GM12878 (cell line): ENCODE measurements around the gene POU2F3. TPM values are rescaled to one million over a fixed set of nuclear protein-coding genes. Genes with fewer than 3 reads are reported as not detected.

Experiments
- ATAC-seq: fragments of 200-7000 bp; cut with Tn5 transposase; 3 replicates; pipeline ENCODE4 v1.9.1; 2020; ENCODE audit warnings: mild to moderate bottlenecking, moderate library complexity
- BruUV-seq: library from RNA; stranded (reverse); fragments of 400-500 nt; replicated peaks from 2 replicates; lab custom pipeline; 2021; lab: Mats Ljungman, UMichigan
- CTCF ChIA-PET: fragments of 300-600 bp; sonication (Branson Sonifier 250); formaldehyde crosslinking; extraction: SDS; loops from one replicate; lab custom pipeline; 2021; ENCODE audit warnings: inconsistent platforms; lab: Yijun Ruan, JAX
- POLR2A ChIA-PET: fragments of 350-600 bp; formaldehyde crosslinking; extraction: SDS; loops from one replicate; lab custom pipeline; 2021; ENCODE audit warnings: inconsistent platforms; lab: Charles Lee
- RAD21 ChIA-PET: fragments of 300-600 bp; sonication (Branson Sonifier 250); formaldehyde crosslinking; loops from one replicate; lab custom pipeline; 2023; ENCODE audit warnings: antibody characterized with exemption; ENCODE audit not compliant: unreplicated experiment; lab: Charles Lee
- SMC1A ChIA-PET: fragments of 300-600 bp; sonication (Branson Sonifier 250); formaldehyde crosslinking; loops from one replicate; lab custom pipeline; 2023; ENCODE audit not compliant: unreplicated experiment, uncharacterized antibody; lab: Charles Lee
- DNase-seq: peaks from one replicate; pipeline ENCODE4 v3.0.0-alpha.2; 2011; ENCODE audit warnings: low read depth, low spot score
- FAIRE-seq: peaks from 3 replicates; lab custom pipeline; 2011; peaks lifted over from hg19 to GRCh38; lab: Jason Lieb, UNC
- H2AFZ ChIP-seq: 2 replicates; pipeline ENCODE4 v1.6.0; 2011; ENCODE audit warnings: low read depth, low read length, control low read depth; ENCODE audit not compliant: control insufficient read depth
- H3K27ac ChIP-seq: 2 replicates; pipeline ENCODE4 v1.5.1; 2011; ENCODE audit warnings: control low read depth; ENCODE audit not compliant: control insufficient read depth, insufficient read depth
- H3K27me3 ChIP-seq, 2 experiments: replicated peaks in 1 of 2; 2 replicates each; pipeline versions ENCODE4 v1.6.0 to v1.6.1; 2011; ENCODE audit warnings: low read length in 1 of 2; ENCODE audit not compliant: control insufficient read depth in 2 of 2, insufficient read depth in 2 of 2
- H3K36me3 ChIP-seq, 2 experiments: 2 replicates each; pipeline ENCODE4 v1.5.1; 2011; ENCODE audit warnings: low read length in 1 of 2; ENCODE audit not compliant: control insufficient read depth in 2 of 2, insufficient read depth in 2 of 2
- H3K4me1 ChIP-seq: 2 replicates; pipeline ENCODE4 v1.6.1; 2011; ENCODE audit warnings: mild to moderate bottlenecking, low read length, moderate library complexity, mixed read lengths; ENCODE audit not compliant: control insufficient read depth, insufficient read depth
- H3K4me2 ChIP-seq: 2 replicates; pipeline ENCODE4 v1.6.0; 2011; ENCODE audit warnings: control low read depth; ENCODE audit not compliant: control insufficient read depth, insufficient read depth
- H3K4me3 ChIP-seq: fragments of 200-600 bp; sonication (generic); 2 replicates; pipeline ENCODE4 v1.5.1; 2016
- H3K79me2 ChIP-seq: 2 replicates; pipeline ENCODE4 v1.6.0; 2011; ENCODE audit warnings: low read length; ENCODE audit not compliant: control insufficient read depth, insufficient read depth
- H3K9ac ChIP-seq: 2 replicates; pipeline ENCODE4 v1.8.0; 2011; ENCODE audit warnings: low read length, control low read depth, mixed read lengths; ENCODE audit not compliant: control insufficient read depth, insufficient read depth
- H3K9me3 ChIP-seq: replicated peaks from 3 replicates; pipeline ENCODE4 v1.5.1; 2011; ENCODE audit warnings: mild to moderate bottlenecking, low read length; ENCODE audit not compliant: control insufficient read depth, insufficient read depth
- H4K20me1 ChIP-seq: 2 replicates; pipeline ENCODE4 v1.6.0; 2011; ENCODE audit not compliant: control insufficient read depth, insufficient read depth
- BMI1 ChIP-seq: fragments of 450-650 bp; IDR thresholded peaks from 2 replicates; pipeline ENCODE4 v1.6.1; 2016; ENCODE audit warnings: mild to moderate bottlenecking, moderate library complexity, borderline replicate concordance
- CUX1 ChIP-seq: IDR thresholded peaks from 2 replicates; pipeline ENCODE4 v1.6.1; 2012; ENCODE audit warnings: improper control_type of control experiment, low read depth, low read length; ENCODE audit not compliant: insufficient replicate concordance
- HDAC2 ChIP-seq: fragments of 200-600 bp; sonication (generic); IDR thresholded peaks from 2 replicates; pipeline ENCODE4 v1.6.1; 2017
- NFIC ChIP-seq: IDR thresholded peaks from 2 replicates; pipeline ENCODE4 v1.6.1; 2012; ENCODE audit warnings: low read depth, mild to moderate bottlenecking, inconsistent platforms, low read length, moderate library complexity
- NRF1 ChIP-seq: conservative IDR thresholded peaks from 2 replicates; pipeline ENCODE4 v1.6.1; 2011; ENCODE audit warnings: mild to moderate bottlenecking, low read depth, low read length, improper control_type of control experiment
- SREBF2 ChIP-seq: IDR thresholded peaks from 2 replicates; pipeline ENCODE4 v1.6.1; 2012; ENCODE audit warnings: mild to moderate bottlenecking, low read length
- SUPT20H ChIP-seq: IDR thresholded peaks from 2 replicates; pipeline ENCODE4 v1.6.1; 2011; ENCODE audit warnings: low read depth, mild to moderate bottlenecking, low read length, moderate library complexity, borderline replicate concordance; ENCODE audit not compliant: control insufficient read depth
- YBX1 ChIP-seq: fragments of 450-650 bp; IDR thresholded peaks from 2 replicates; pipeline ENCODE4 v1.6.1; 2016; ENCODE audit warnings: antibody characterized with exemption
- WGBS: methylation state at CpG from one replicate; pipeline ENCODE4 v1.1.6; 2016; ENCODE audit warnings: low lambda C conversion rate; ENCODE audit not compliant: insufficient replicate concordance, insufficient coverage; ENCODE audit errors: missing lambda C conversion rate; 5-methylcytosine and 5-hydroxymethylcytosine counted together
- in situ Hi-C: fragments of 300-500 bp; cut with MboI; formaldehyde crosslinking; loops from 9 replicates; pipeline ENCODE4 v1.14.3; 2018; ENCODE audit warnings: mixed read lengths
- intact Hi-C: fragments of 100-400 bp; cut with micrococcal nuclease; formaldehyde crosslinking; loops from one replicate; pipeline ENCODE4 v1.14.2; 2022; ENCODE audit not compliant: unreplicated experiment
- polyA plus RNA-seq, 11 experiments: library from polyadenylated mRNA; depleted of rRNA in 4 of 11; unstranded in 6 of 11; stranded (reverse) in 5 of 11; fragments of >200 nt; fragmentation: Nextera tagmentation in 4 of 11; fragmentation: Illumina TruSeq in 1 of 11; extraction: Ambion mirVana in 4 of 11; extraction: Trizol in 1 of 11; gene quantifications; 1 replicate in 1 of 11; 2 replicates in 10 of 11; pipeline versions ENCODE4 v1.2.1 to v1.2.3, GENCODE V29; 2011 to 2016; ENCODE audit warnings: inconsistent platforms in 2 of 11, missing spikeins in 2 of 11, low read depth in 1 of 11
- total RNA-seq, 4 experiments: library from RNA; depleted of rRNA in 3 of 4; stranded (reverse); fragments of >200 nt in 3 of 4; fragmentation: Illumina TruSeq in 1 of 4; extraction: Trizol in 1 of 4; gene quantifications; 2 replicates each; pipeline versions ENCODE4 v1.2.1 to v1.2.3, GENCODE V29; 2013 to 2021

The POU2F3 gene
- total and polyA plus RNA-seq, 10 of the 15 experiments (the other 5 are each of a cell fraction or from before 2014, with no cell fraction given): 0.09 to 4.4 (median 0.33) TPM

DNA sequence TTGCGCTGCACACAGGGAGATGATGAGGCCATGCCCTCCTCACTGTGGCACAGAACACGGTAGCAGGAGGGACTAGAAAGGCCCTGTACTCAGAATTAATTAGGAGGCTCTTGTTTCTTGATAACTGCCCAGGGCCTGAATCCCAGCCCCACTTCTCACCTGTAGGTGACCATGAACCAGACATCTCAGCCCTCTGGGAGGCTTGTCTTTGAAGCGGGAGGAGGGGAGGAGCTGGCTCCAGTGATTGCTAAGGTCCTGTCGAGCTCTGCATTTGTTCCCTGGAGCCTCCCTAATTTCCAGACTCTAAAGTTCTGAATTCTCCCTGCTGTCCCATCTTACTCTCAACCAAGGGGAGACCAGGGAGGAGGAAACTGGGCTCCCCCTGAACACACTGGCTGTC is 48.9 kb upstream of the POU2F3 start:
- no peaks in the 10 kb centered on the region for H3K36me3 ChIP-seq
- no peaks in the 10 kb centered on the region for H4K20me1 ChIP-seq
- H3K27me3 ChIP-seq: no peaks in the 10 kb centered on the region; a peak in 3 of 4 replicates
- ChIA-PET RAD21 (no interaction called here), CTCF (interaction anchor here (1.0 to 1.2 kb wide), 2 partner anchors 12 to 15 kb away, joined by 3 read pairs; no protein-coding TSS in a partner anchor), SMC1A (interaction anchor here (0.9 to 1.5 kb wide), 3 partner anchors 8 to 17 kb away, joined by 4 to 5 read pairs (median 5); no protein-coding TSS in a partner anchor), POLR2A (interaction anchor here (0.9 kb wide), 1 partner anchor 9 kb away, joined by 4 read pairs; no protein-coding TSS in a partner anchor)
- no peak overlapping the region for H3K9ac ChIP-seq
- ATAC-seq (no peak), FAIRE-seq (no peak), DNase-seq (no peak)
- in situ Hi-C loops: no loop called here
- H3K27ac ChIP-seq: no peak overlapping the region
- no peaks in the 10 kb centered on the region for H3K79me2 ChIP-seq
- no peaks in the 10 kb centered on the region for H3K9me3 ChIP-seq
- intact Hi-C loops: no loop called here
- no peak overlapping the region for H3K4me3 ChIP-seq
- H3K4me2 ChIP-seq: no peak overlapping the region
- no peak for TF ChIP-seq HDAC2
- TF ChIP-seq YBX1: no peak
- TF ChIP-seq NRF1: no peak
- no peak for TF ChIP-seq NFIC
- TF ChIP-seq CUX1: no peak
- TF ChIP-seq SREBF2: no peak
- no peak for TF ChIP-seq SUPT20H
- TF ChIP-seq BMI1: no peak
- no peak overlapping the region for H2AFZ ChIP-seq
- H3K4me1 ChIP-seq: peaks cover 8% of the 10 kb centered on the region
- no TSS peak for BruUV-seq
- 31% methylated on average over 4 of the region's 4 CpGs for WGBS
